LNCaP clone FGC (cell line): Measurements from ENCODE around the gene GNAT2.

Experiments
- DNase-seq: peaks from one replicate; pipeline ENCODE4 v3.0.0-alpha.2; 2011; ENCODE audit warnings: low read depth
- H3K4me3 ChIP-seq: 2 replicates; pipeline ENCODE4 v1.5.1; 2011; ENCODE audit warnings: mild to moderate bottlenecking, low read depth, low read length, control low read depth
- TF ChIP-seq, protein P1 (sequence below): IDR thresholded peaks from 2 replicates; pipeline ENCODE4 v1.5.1; 2012; ENCODE audit warnings: mild to moderate bottlenecking; ENCODE audit not compliant: control insufficient read depth, insufficient read depth; ENCODE audit errors: extremely low read depth

The GNAT2 gene

DNA sequence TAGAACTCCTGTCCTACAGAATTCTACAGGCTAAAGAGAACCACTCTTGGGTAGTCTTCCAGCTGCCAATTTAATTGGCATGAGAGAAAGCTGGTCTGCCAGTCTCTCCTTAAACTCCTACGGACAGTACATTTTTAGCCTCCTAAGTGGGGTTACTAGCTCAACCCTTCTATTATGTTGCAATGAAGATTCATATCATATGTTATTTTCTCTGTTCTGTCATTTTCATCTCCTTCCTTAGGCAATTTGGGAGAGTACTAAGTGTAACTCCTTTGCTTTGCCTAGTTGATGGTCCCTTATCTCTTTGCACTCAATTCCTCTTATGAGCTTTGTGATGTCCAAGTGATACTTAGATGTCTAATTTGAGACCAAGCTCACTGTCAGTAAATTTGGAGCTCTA lies 14.0 kb downstream of the GNAT2 start:
- TF ChIP-seq, protein P1, sequence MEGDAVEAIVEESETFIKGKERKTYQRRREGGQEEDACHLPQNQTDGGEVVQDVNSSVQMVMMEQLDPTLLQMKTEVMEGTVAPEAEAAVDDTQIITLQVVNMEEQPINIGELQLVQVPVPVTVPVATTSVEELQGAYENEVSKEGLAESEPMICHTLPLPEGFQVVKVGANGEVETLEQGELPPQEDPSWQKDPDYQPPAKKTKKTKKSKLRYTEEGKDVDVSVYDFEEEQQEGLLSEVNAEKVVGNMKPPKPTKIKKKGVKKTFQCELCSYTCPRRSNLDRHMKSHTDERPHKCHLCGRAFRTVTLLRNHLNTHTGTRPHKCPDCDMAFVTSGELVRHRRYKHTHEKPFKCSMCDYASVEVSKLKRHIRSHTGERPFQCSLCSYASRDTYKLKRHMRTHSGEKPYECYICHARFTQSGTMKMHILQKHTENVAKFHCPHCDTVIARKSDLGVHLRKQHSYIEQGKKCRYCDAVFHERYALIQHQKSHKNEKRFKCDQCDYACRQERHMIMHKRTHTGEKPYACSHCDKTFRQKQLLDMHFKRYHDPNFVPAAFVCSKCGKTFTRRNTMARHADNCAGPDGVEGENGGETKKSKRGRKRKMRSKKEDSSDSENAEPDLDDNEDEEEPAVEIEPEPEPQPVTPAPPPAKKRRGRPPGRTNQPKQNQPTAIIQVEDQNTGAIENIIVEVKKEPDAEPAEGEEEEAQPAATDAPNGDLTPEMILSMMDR = no peak
- DNase-seq = no peak
- H3K4me3 ChIP-seq = no peak overlapping the region

DNA sequence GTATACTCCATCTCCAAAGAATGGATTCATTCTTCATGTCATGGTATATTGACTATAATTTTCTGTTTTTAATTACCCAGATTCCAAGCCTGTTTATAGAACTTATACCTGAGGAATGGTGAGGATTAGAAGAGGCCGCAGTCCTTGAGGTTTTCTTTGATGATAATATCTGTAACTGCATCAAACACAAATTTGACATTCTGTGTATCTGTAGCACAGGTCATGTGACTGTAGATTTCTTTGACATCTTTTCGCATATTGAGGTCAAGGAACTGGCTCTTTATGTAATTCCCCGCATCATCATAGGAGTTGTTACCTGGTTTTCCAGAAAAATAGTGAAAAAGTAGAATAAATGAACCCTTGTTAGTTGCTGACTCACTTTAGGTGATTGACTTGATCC lies 16.2 kb downstream of the GNAT2 start:
- no peak for DNase-seq
- TF ChIP-seq, protein P1 = no peak
- no peak overlapping the region for H3K4me3 ChIP-seq

DNA sequence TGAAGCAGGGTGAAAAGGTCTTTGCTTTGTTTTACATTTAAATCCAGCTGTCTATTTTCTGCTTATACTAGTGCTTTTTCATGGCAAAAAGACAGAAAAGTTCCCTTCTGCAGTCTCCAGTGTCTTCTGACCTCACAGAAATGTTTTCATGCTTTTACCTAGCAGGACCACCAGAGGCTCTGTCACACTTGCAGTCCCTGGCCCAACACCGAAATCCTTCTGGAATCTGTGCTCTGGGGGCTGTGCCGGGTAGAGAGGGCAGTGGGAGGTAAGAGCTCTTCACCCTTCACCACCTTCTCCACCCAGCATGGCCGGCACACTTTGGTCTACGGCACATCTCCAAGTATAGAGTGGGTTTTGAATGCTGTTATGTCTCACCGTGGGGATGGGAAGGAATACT lies 20.8 kb downstream of the GNAT2 start:
- TF ChIP-seq, protein P1 = no peak

DNA sequence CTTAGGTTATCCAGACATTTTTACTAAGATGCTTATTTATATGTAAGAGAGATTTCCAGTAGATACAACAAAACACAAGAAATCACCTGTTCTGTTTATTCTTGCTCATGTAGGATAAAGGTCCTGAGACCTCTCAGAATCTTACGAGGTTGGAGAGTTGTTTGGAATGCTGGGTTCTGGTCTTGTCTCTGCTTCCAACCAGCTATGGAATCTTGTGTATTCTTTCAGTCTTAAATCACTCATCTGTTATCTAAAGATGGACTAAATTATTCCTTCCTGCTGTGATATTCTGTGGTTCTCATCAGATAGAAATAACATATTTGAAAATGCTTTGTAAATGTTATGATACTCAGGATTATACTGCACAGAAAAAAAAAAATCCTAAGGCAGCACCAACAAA lies 21.3 kb downstream of the GNAT2 start:
- TF ChIP-seq, protein P1 = no peak
- no peak overlapping the region for H3K4me3 ChIP-seq
- DNase-seq = no peak

More for the DNA sequence above, 20.8 kb downstream of the GNAT2 start:
- no peak overlapping the region for H3K4me3 ChIP-seq
- DNase-seq = no peak

DNA sequence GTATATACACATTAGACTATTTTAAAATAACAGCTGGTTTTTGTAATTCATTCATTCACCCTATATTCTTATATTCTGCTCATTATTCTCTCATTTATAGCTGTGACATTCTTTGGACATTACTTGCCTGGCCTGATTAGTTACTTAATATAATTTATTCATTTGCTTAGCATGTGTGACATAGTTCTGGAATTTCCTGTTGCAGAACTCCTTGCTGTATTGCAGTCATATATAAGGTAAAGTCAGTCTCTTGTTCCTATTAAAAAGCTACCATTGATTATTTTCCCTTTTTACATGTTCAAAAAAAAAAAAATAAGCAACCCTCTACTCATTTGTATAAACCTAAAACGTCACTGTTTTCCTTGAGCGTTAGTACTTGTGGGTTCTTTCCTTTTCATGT lies 23.9 kb downstream of the GNAT2 start:
- TF ChIP-seq, protein P1 = no peak
- H3K4me3 ChIP-seq = no peak overlapping the region

DNA sequence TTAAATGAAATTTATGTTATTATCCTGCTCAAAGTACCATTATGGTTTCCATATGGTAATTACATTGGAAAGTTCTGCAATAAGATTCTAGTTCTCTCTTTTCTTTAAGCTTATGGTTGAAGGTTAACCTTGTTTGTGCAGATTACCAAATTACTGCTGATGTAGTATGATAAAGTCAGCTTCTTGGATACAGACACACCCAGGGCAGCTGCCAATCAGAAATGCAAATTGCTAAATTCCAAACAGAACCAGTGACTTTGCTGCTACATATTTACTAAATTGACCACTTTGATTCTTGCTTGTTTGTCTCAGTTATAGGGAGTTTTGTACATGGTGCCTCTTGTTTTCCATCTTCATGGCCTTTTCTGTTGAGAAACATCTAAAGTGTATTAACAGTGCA lies 26.5 kb downstream of the GNAT2 start:
- no peak overlapping the region for H3K4me3 ChIP-seq
- TF ChIP-seq, protein P1 = no peak

More for the DNA sequence above, 23.9 kb downstream of the GNAT2 start:
- no peak for DNase-seq

DNA sequence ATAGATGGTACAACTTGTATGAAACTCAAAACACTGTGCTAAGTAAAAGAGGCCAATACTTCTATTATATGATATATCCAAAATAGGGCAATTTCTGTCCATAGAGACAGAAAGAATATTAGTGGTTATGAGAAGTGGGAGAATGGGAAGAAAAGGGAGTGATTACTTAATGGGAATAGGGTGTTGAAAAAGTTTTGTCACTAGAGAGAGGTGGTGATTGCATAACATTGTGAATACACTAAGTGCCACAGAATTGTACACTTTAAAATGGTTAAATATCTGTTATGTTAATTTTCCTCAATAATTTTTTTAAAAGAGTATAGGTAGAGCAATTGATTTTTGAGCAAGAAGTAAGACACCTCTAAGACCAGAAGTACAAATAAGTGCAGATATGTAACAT lies 29.7 kb downstream of the GNAT2 start:
- H3K4me3 ChIP-seq = no peak overlapping the region
- no peak for DNase-seq
- TF ChIP-seq, protein P1 = no peak

More for the DNA sequence above, 26.5 kb downstream of the GNAT2 start:
- DNase-seq = no peak
